Neural progenitor cell (in vitro differentiated cells): Measurements from ENCODE around the gene OTUD3. TPM values are rescaled to one million over a fixed set of nuclear protein-coding genes. Genes with fewer than 3 reads are reported as not detected.

ENCODE experiments used
- DNase-seq: peaks from one replicate; pipeline ENCODE4 v3.0.0-alpha.2; 2016; ENCODE audit warnings: low spot score
- H2AFZ ChIP-seq: fragments of 200-600 bp; sonication (generic); replicated peaks from 2 replicates; pipeline ENCODE4 v1.6.1; 2016; ENCODE audit warnings: antibody characterized with exemption
- H3F3A ChIP-seq: fragments of 200-600 bp; sonication (generic); 2 replicates; pipeline ENCODE4 v1.6.1; 2016; ENCODE audit warnings: antibody characterized with exemption, low read depth
- H3K27ac ChIP-seq: fragments of 200-600 bp; sonication (generic); 2 replicates; pipeline ENCODE4 v1.5.1; 2016; ENCODE audit warnings: mild to moderate bottlenecking
- H3K27me3 ChIP-seq: fragments of 200-600 bp; sonication (generic); 2 replicates; pipeline ENCODE4 v1.6.1; 2016; ENCODE audit warnings: mild to moderate bottlenecking, moderate library complexity
- H3K36me3 ChIP-seq: fragments of 200-600 bp; sonication (generic); 2 replicates; pipeline ENCODE4 v1.5.1; 2016
- H3K4me1 ChIP-seq: fragments of 200-600 bp; sonication (generic); 2 replicates; pipeline ENCODE4 v1.6.1; 2016; ENCODE audit warnings: mixed run types
- H3K4me2 ChIP-seq: fragments of 200-600 bp; sonication (generic); 2 replicates; pipeline ENCODE4 v1.6.1; 2016
- H3K4me3 ChIP-seq: fragments of 200-600 bp; sonication (generic); 2 replicates; pipeline ENCODE4 v1.5.1; 2016
- H3K79me2 ChIP-seq: fragments of 200-600 bp; sonication (generic); 2 replicates; pipeline ENCODE4 v1.6.1; 2016; ENCODE audit warnings: low read depth
- H3K9ac ChIP-seq: fragments of 200-600 bp; sonication (generic); 2 replicates; pipeline ENCODE4 v1.6.1; 2016
- H3K9me3 ChIP-seq: fragments of 200-600 bp; sonication (generic); 2 replicates; pipeline ENCODE4 v1.5.1; 2016; ENCODE audit warnings: low read depth
- H4K20me1 ChIP-seq: fragments of 200-600 bp; sonication (generic); 2 replicates; pipeline ENCODE4 v1.6.1; 2016; ENCODE audit warnings: low read depth
- H3K27ac Mint-ChIP-seq: 3 replicates; pipeline ENCODE4 v1.8.0; 2021; ENCODE audit warnings: mixed read lengths
- H3K27me3 Mint-ChIP-seq: 2 replicates; pipeline ENCODE4 v1.8.0; 2022; ENCODE audit warnings: low read depth, mild to moderate bottlenecking, inconsistent platforms, moderate library complexity, mixed read lengths; ENCODE audit not compliant: insufficient read depth
- H3K36me3 Mint-ChIP-seq: 3 replicates; pipeline ENCODE4 v1.8.0; 2021; ENCODE audit warnings: mixed read lengths
- H3K4me1 Mint-ChIP-seq: 3 replicates; pipeline ENCODE4 v1.8.0; 2021; ENCODE audit warnings: mixed read lengths
- H3K4me3 Mint-ChIP-seq: 3 replicates; pipeline ENCODE4 v1.8.0; 2021; ENCODE audit warnings: mild to moderate bottlenecking, moderate library complexity, mixed read lengths
- H3K9me3 Mint-ChIP-seq: 3 replicates; pipeline ENCODE4 v1.8.0; 2020; ENCODE audit warnings: mixed read lengths
- EZH2 ChIP-seq: fragments of 200-600 bp; sonication (generic); IDR thresholded peaks from 2 replicates; pipeline ENCODE4 v1.6.1; 2017; ENCODE audit warnings: antibody characterized with exemption, mild to moderate bottlenecking, moderate library complexity
- EZH2phosphoT487 ChIP-seq: fragments of 200-600 bp; sonication (generic); IDR thresholded peaks from 2 replicates; pipeline ENCODE4 v1.6.1; 2017; ENCODE audit warnings: antibody characterized with exemption
- total RNA-seq: library from RNA; depleted of rRNA; stranded (reverse); fragments of >200 nt; gene quantifications from 2 replicates; pipeline ENCODE4 v1.2.3, GENCODE V29; 2015; ENCODE audit warnings: low replicate concordance
- TF ChIP-seq, protein P1 (sequence below): fragments of 200-600 bp; sonication (generic); IDR thresholded peaks from 2 replicates; pipeline ENCODE4 v1.5.1; 2017; ENCODE audit warnings: antibody characterized with exemption, mild to moderate bottlenecking

Gene OTUD3
- total RNA-seq, 1 donor from 2014 or later = 28.6 TPM

- Histone ChIP-seq H3F3A (no peaks in the 10 kb centered on the region), H3K27me3 (no peaks in the 10 kb centered on the region), H2AFZ (no peak overlapping the region), H3K4me2 (no peak overlapping the region), H3K4me3 (no peak overlapping the region), H3K79me2 (no peaks in the 10 kb centered on the region), H4K20me1 (no peaks in the 10 kb centered on the region), H3K4me1 (no peaks in the 10 kb centered on the region), H3K27ac (no peak overlapping the region), H3K36me3 (no peaks in the 10 kb centered on the region), H3K9me3 (no peaks in the 10 kb centered on the region), H3K9ac (no peak overlapping the region)
- Mint-ChIP-seq H3K27ac (no peak overlapping the region), H3K4me3 (no peak overlapping the region), H3K4me1 (no peaks in the 10 kb centered on the region), H3K36me3 (no peaks in the 10 kb centered on the region), H3K9me3 (peaks cover 18% of the 10 kb centered on the region), H3K27me3 (peaks cover 3% of the 10 kb centered on the region)
- no peak for DNase-seq
- TF ChIP-seq, protein P1, sequence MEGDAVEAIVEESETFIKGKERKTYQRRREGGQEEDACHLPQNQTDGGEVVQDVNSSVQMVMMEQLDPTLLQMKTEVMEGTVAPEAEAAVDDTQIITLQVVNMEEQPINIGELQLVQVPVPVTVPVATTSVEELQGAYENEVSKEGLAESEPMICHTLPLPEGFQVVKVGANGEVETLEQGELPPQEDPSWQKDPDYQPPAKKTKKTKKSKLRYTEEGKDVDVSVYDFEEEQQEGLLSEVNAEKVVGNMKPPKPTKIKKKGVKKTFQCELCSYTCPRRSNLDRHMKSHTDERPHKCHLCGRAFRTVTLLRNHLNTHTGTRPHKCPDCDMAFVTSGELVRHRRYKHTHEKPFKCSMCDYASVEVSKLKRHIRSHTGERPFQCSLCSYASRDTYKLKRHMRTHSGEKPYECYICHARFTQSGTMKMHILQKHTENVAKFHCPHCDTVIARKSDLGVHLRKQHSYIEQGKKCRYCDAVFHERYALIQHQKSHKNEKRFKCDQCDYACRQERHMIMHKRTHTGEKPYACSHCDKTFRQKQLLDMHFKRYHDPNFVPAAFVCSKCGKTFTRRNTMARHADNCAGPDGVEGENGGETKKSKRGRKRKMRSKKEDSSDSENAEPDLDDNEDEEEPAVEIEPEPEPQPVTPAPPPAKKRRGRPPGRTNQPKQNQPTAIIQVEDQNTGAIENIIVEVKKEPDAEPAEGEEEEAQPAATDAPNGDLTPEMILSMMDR = no peak
- no peak for TF ChIP-seq EZH2
- no peak for TF ChIP-seq EZH2phosphoT487
These were observed 50.7 kb downstream of the OTUD3 start for GRCh38 chr1:19932866-19933265.

DNA sequence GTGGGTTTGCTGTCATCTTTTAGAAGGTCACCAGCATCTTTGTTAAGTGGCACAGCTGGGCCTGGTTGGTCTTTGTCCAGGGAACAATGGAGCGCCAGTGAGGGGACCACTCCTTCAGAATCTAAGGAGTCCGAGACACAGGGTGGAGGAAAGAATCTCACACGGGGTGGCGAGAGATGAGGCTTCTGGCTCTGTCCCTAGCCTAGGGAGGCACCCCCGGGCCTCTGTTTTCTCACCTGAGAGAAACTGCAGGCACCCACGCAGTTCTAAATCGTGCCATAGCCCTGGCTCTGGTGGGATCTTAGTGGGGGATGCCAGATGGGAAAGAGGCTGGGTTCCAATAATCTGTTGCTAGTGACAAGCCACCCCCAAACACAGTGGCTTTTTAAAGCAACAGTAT is 52.1 kb downstream of the OTUD3 start:
- no peaks in the 10 kb centered on the region for H3K79me2 ChIP-seq
- H3K4me1 ChIP-seq = no peaks in the 10 kb centered on the region
- H3K4me2 ChIP-seq = no peak overlapping the region
- no peaks in the 10 kb centered on the region for H3K36me3 Mint-ChIP-seq
- H3F3A ChIP-seq = no peaks in the 10 kb centered on the region
- H3K27me3 Mint-ChIP-seq = peaks cover 3% of the 10 kb centered on the region
- H3K36me3 ChIP-seq = no peaks in the 10 kb centered on the region
- H3K27ac Mint-ChIP-seq = no peak overlapping the region
- H3K27me3 ChIP-seq = no peaks in the 10 kb centered on the region
- H3K4me3 ChIP-seq = no peak overlapping the region
- no peak overlapping the region for H3K27ac ChIP-seq
- H3K9me3 Mint-ChIP-seq = peaks cover 18% of the 10 kb centered on the region
- TF ChIP-seq EZH2phosphoT487 = no peak
- TF ChIP-seq EZH2 = no peak
- TF ChIP-seq, protein P1 = no peak
- H2AFZ ChIP-seq = no peak overlapping the region
- no peak overlapping the region for H3K4me3 Mint-ChIP-seq
- no peak for DNase-seq
- H3K4me1 Mint-ChIP-seq = no peaks in the 10 kb centered on the region
- H4K20me1 ChIP-seq = no peaks in the 10 kb centered on the region
- H3K9ac ChIP-seq = no peak overlapping the region
- H3K9me3 ChIP-seq = no peaks in the 10 kb centered on the region

- H3K36me3 ChIP-seq = no peaks in the 10 kb centered on the region
- H3K9ac ChIP-seq = no peak overlapping the region
- H3K9me3 Mint-ChIP-seq = peaks cover 21% of the 10 kb centered on the region
- no peaks in the 10 kb centered on the region for H3K27me3 ChIP-seq
- H3K27me3 Mint-ChIP-seq = peaks cover 7% of the 10 kb centered on the region
- H3K4me3 ChIP-seq = no peak overlapping the region
- no peak overlapping the region for H2AFZ ChIP-seq
- no peaks in the 10 kb centered on the region for H3K4me1 ChIP-seq
- H3K4me2 ChIP-seq = no peak overlapping the region
- no peak overlapping the region for H3K27ac ChIP-seq
- peaks cover 5% of the 10 kb centered on the region for H3K4me1 Mint-ChIP-seq
- no peaks in the 10 kb centered on the region for H4K20me1 ChIP-seq
- no peak for DNase-seq
- no peaks in the 10 kb centered on the region for H3K36me3 Mint-ChIP-seq
- H3K79me2 ChIP-seq = no peaks in the 10 kb centered on the region
- no peak overlapping the region for H3K4me3 Mint-ChIP-seq
- no peak overlapping the region for H3K27ac Mint-ChIP-seq
- TF ChIP-seq, protein P1 = no peak
- TF ChIP-seq EZH2 = no peak
- TF ChIP-seq EZH2phosphoT487 = no peak
- no peaks in the 10 kb centered on the region for H3F3A ChIP-seq
- H3K9me3 ChIP-seq = no peaks in the 10 kb centered on the region
These were observed 54.0 kb downstream of the OTUD3 start for GRCh38 chr1:19936061-19936750.
